Measurements from ENCODE around the gene RAB1A. TPM values are rescaled to one million over a fixed set of nuclear protein-coding genes. Genes with fewer than 3 reads are reported as not detected.

Gene RAB1A
- total RNA-seq, 4 donors from 2014 or later, result 87.1 to 114 (median 98.8) TPM

DNA sequence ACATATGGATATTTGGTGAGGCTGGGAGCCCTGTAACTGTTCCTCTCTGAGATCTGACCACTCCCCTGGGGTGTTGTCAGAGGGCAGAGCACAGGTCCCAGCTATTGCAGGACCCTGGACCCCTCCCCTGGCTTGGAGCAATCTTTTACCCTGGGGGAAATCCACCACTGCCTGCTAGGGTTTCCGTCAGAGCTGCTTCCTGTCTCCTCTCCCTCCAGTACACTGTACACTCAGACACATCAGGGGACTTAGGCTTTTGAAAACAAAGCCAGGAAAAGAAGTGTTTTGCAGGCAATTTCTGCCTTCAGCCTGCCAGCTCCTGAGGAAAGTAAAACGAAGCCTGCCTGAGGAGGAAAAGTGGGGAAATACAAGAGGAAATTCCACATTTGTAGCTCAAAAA, 86.9 kb downstream of the RAB1A start:
- no peak for TF ChIP-seq POLR2A (IDR thresholded peaks at IDR 0.05)
- TF ChIP-seq, protein P1, sequence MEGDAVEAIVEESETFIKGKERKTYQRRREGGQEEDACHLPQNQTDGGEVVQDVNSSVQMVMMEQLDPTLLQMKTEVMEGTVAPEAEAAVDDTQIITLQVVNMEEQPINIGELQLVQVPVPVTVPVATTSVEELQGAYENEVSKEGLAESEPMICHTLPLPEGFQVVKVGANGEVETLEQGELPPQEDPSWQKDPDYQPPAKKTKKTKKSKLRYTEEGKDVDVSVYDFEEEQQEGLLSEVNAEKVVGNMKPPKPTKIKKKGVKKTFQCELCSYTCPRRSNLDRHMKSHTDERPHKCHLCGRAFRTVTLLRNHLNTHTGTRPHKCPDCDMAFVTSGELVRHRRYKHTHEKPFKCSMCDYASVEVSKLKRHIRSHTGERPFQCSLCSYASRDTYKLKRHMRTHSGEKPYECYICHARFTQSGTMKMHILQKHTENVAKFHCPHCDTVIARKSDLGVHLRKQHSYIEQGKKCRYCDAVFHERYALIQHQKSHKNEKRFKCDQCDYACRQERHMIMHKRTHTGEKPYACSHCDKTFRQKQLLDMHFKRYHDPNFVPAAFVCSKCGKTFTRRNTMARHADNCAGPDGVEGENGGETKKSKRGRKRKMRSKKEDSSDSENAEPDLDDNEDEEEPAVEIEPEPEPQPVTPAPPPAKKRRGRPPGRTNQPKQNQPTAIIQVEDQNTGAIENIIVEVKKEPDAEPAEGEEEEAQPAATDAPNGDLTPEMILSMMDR (IDR thresholded peaks at IDR 0.05), result no peak
- no peaks in the 10 kb centered on the region for H3K27me3 ChIP-seq
- no peak overlapping the region for H3K4me3 ChIP-seq (replicated peaks in 1 of 3)
- no peaks in the 10 kb centered on the region for H3K36me3 ChIP-seq
- H3K27ac ChIP-seq, result peak overlapping the region in 1 of 3 donors; percentile 28
- H3K4me1 ChIP-seq, result no peaks in the 10 kb centered on the region
- no peaks in the 10 kb centered on the region for H3K9me3 ChIP-seq
- no peak for DNase-seq
- 67 to 77% methylated on average over 2 of the region's 2 CpGs for WGBS, 2 donors
- intact Hi-C loops (cut with DNase I), result no loop called here

DNA sequence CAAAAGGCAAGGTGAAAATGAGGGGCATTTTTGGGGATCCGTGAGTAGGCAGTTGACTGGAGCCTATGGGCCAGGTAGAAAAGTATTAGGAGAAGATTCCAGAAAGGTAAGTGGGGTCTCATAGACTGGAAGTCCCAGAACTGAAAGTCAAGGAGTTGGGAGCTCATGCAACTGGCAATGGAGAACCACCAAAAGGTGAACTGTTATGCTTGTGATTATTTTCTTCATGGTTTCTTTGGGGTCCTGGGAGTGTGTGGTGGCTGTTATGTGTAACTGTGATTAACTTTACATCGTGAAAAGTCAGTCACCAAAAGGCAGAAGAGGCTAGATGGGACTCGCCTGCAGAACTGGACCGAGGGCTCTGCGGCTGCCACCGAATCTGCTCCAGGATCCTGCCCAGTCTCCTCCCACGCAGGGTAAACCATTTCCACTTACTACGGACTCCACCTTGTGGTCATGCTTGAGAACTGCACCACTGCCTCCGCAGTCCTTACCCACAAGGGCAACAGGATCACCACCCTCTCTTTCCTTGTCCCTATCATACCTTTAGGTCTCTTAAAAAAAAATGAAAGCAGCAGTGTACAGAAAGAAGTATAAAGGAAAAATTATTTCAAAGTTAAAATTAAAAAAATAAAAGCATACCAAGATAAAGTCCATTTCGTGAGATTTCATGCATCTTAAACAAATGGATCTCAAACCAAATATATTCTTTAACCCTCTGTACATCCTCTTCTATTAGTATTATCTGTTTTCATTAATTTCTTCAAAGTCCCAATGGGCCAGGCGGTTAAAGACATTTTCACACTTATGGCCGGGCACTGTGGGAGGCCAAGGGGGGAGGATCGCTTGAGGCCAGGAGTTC, 89.3 kb downstream of the RAB1A start:
- WGBS, 2 donors, result 31 to 33% methylated on average over 13 of the region's 13 CpGs
- no peak overlapping the region for H3K27ac ChIP-seq
- TF ChIP-seq POLR2A (IDR thresholded peaks at IDR 0.05), result no peak
- TF ChIP-seq, protein P1 (IDR thresholded peaks at IDR 0.05), result peak; percentile 80 to 96 (median 92)
- intact Hi-C loops (cut with DNase I), result loop anchor here (2.0 kb wide), 1 partner anchor 122 kb away; no protein-coding TSS in a partner anchor
- peak; percentile 86 for DNase-seq
- no peaks in the 10 kb centered on the region for H3K4me1 ChIP-seq
- H3K4me3 ChIP-seq (replicated peaks in 1 of 3), result no peak overlapping the region
- no peaks in the 10 kb centered on the region for H3K9me3 ChIP-seq
- H3K36me3 ChIP-seq, result no peaks in the 10 kb centered on the region
- H3K27me3 ChIP-seq, result no peaks in the 10 kb centered on the region

DNA sequence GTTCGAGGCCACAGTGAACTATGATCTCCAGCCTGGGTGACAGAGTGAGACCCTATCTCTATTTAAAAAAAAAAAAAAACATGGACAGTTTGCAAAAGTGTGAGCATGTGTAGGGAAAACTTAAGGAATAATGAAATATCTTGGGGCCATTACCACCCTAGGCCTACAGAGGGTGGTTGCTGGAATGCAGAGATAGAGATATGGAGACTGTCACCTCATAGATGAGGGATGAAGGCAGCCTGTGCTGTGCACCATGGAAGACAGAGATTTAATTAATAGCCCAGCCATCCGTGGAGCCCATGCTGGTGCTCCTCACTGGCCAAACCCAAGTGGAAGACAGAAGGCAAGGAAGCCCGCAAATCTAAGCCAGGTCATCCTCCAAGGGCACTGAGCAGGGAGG, 90.3 kb downstream of the RAB1A start:
- no peaks in the 10 kb centered on the region for H3K9me3 ChIP-seq
- no peaks in the 10 kb centered on the region for H3K27me3 ChIP-seq
- no peak overlapping the region for H3K27ac ChIP-seq
- no peaks in the 10 kb centered on the region for H3K4me1 ChIP-seq
- TF ChIP-seq POLR2A (IDR thresholded peaks at IDR 0.05), result no peak
- TF ChIP-seq, protein P1 (IDR thresholded peaks at IDR 0.05), result no peak
- no peak overlapping the region for H3K4me3 ChIP-seq (replicated peaks in 1 of 3)
- intact Hi-C loops (cut with DNase I), result loop anchor here (2.0 kb wide), 1 partner anchor 121 kb away; no protein-coding TSS in a partner anchor
- H3K36me3 ChIP-seq, result no peaks in the 10 kb centered on the region
- 92 to 96% methylated on average over 3 of the region's 3 CpGs for WGBS, 2 donors
- DNase-seq, result no peak

DNA sequence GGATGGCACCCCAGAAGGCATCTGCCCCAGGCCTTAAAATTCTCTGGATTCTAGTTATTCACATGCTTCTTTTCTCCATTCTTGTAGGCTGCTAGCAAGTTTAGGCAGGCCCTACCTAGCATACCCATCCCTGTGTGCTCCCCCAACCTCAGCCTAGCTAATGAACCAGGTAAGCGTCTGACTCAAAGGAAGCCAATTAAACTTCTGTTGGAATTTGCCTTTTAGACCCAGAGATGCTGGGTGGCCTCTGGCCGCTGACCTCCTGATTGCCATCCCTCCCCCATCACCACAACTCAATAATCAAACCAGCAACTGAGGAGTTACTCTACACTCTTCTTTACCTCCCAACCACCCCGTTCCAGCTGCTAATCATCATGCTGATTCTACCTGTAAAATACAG, 92.7 kb downstream of the RAB1A start:
- intact Hi-C loops (cut with DNase I), result no loop called here
- TF ChIP-seq, protein P1 (IDR thresholded peaks at IDR 0.05), result no peak
- no peak for TF ChIP-seq POLR2A (IDR thresholded peaks at IDR 0.05)
- DNase-seq, result no peak
- H3K27ac ChIP-seq, result no peak overlapping the region
- no peaks in the 10 kb centered on the region for H3K27me3 ChIP-seq
- no peaks in the 10 kb centered on the region for H3K36me3 ChIP-seq
- H3K4me3 ChIP-seq (replicated peaks in 1 of 3), result no peak overlapping the region
- no peaks in the 10 kb centered on the region for H3K4me1 ChIP-seq
- no peaks in the 10 kb centered on the region for H3K9me3 ChIP-seq
- WGBS, 2 donors, result 78 to 91% methylated on average over 3 of the region's 3 CpGs

Small RNA genes within 50 kb of the gene (small RNA-seq; reads per million reads assigned to genes)
- not detected for gene RF00090

Other genes starting within 250 kb of the RAB1A start
- 1 to 10 TPM; 4.6 to 6.9 (median 5.4) TPM for gene SLC1A4, start 140.7 kb downstream of the RAB1A start, total RNA-seq
- 10 to 100 TPM; 19.8 to 34.1 (median 27.5) TPM for gene CEP68, start 73.7 kb downstream of the RAB1A start, total RNA-seq
- 10 to 100 TPM; 65.2 to 88.6 (median 74.7) TPM for gene ACTR2, start 97.7 kb upstream of the RAB1A start, total RNA-seq

Measured in thyroid gland (tissue), 4 donors.